ENCODE results near the gene SLC3A2. TPM values are rescaled to one million over a fixed set of nuclear protein-coding genes. Genes with fewer than 3 reads are reported as not detected.
A peak's percentile ranks its signal among the peaks of the same experiment; 100 is the strongest.
"Not testable (repeated sequence)": the region's sequence is repeated elsewhere in the genome, so short reads cannot be mapped to it uniquely, and the experiment has no call there.

Gene SLC3A2
- total RNA-seq, 2 donors from 2014 or later = 234 to 307 TPM

DNA sequence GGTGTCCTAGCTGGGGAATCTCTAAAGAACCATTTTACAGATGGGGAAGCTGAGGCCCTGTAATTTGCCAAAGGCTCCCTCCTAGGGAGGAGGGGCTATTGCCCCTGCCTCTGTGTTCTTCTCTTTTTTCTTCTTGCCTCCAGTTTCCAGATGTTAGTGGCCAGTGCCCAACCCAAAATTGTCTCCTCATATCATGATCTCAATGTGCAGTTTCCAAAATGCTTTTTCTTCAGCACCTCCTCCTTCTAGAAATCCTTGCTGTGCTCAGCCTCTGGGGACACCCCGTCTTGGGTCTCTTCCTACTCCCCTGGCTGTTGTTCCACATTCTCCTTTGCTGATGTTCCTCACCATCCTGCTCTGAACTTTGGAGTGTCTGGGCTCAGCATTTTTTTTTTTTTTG is 50.0 kb downstream of the SLC3A2 start:
- Mint-ChIP-seq H3K36me3 (no peaks in the 10 kb centered on the region), H3K27ac (no peak overlapping the region), H3K27me3 (peaks cover 39 to 45% of the 10 kb centered on the region in 2 donors), H3K4me1 (ENCODE audit: low read depth in 2 of 2) (peaks cover 0 to under 1% of the 10 kb centered on the region in 2 donors), H3K4me3 (no peak overlapping the region), H3K9me3 (no peaks in the 10 kb centered on the region)
- ATAC-seq = no peak
- DNase-seq (ENCODE audit: low spot score) = no peak

- no peaks in the 10 kb centered on the region for H3K9me3 Mint-ChIP-seq
- DNase-seq (ENCODE audit: low spot score) (no peak), ATAC-seq (no peak)
- no peaks in the 10 kb centered on the region for H3K4me1 Mint-ChIP-seq (ENCODE audit: low read depth in 2 of 2)
- H3K27me3 Mint-ChIP-seq = peaks cover 36 to 42% of the 10 kb centered on the region in 2 donors
- no peaks in the 10 kb centered on the region for H3K36me3 Mint-ChIP-seq
- no peak overlapping the region for H3K4me3 Mint-ChIP-seq
- no peak overlapping the region for H3K27ac Mint-ChIP-seq
These were observed 51.0 kb downstream of the SLC3A2 start for GRCh38 chr11:62931499-62932278.

DNA sequence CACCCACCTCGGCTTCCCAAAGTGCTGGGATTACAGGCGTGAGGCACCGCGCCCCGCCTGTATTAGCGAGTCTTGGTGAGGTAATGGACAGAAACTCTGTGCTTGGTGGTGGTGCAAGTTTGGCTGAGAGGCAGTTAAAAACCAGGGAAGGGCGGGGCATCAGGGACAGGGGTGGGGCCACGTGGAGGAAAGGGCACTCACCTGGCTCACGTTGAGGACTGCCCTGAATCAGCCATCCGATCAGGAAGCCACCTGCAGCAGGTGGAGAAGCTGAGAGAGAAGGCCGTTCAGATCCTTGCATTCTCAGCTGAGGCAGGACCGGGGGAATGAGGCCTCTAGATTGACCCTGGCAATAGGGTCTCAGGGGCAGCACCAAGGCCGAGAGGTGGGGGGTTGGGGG is 52.6 kb downstream of the SLC3A2 start:
- Mint-ChIP-seq H3K27me3 (peaks cover 25 to 31% of the 10 kb centered on the region in 2 donors), H3K9me3 (no peaks in the 10 kb centered on the region), H3K27ac (no peak overlapping the region), H3K4me3 (no peak overlapping the region), H3K4me1 (ENCODE audit: low read depth in 2 of 2) (no peaks in the 10 kb centered on the region), H3K36me3 (no peaks in the 10 kb centered on the region)
- DNase-seq (ENCODE audit: low spot score) (no peak), ATAC-seq (no peak)

DNA sequence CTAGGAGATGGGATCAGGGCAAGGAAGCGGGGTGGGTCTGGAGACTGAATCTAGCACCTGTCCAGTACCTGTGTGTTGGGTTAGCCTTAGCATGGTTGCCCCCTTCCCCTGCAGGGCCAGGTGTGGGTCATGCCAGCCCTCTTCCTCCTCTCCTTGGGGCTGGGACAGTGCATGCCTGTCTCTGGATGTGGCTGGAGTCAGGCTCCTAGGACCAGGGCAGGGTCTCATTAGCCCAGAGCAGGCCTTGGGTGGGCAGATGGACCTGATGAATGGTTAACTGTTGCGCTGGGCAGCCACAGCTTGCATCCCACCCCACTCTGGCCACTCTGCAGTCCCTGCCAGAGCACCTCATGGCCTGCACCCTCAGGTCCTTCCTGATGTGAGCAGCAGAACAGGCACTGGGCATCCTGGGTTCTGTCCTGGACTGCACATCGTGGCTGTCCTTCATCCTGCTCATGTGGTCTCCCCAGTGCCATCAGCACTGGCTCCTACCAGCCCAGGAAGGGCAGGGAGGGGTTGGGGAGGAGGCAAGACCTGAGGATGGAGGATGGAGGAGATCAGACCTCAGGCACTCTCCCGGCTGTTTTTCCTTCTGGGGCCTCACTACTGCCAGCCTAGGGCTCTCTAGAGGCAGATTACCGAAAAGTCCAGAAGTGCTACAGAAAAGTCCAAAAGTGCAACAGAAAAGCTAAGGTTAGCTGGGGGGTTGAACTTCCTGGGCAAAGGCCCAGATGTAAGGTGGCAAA is 53.2 kb downstream of the SLC3A2 start:
- peak in 1 of 2 donors; percentile 31 for ATAC-seq
- Mint-ChIP-seq H3K36me3 (no peaks in the 10 kb centered on the region), H3K4me1 (ENCODE audit: low read depth in 2 of 2) (no peaks in the 10 kb centered on the region), H3K27me3 (peaks cover 22 to 27% of the 10 kb centered on the region in 2 donors), H3K27ac (no peak overlapping the region), H3K4me3 (no peak overlapping the region), H3K9me3 (no peaks in the 10 kb centered on the region)
- no peak for DNase-seq (ENCODE audit: low spot score)

DNA sequence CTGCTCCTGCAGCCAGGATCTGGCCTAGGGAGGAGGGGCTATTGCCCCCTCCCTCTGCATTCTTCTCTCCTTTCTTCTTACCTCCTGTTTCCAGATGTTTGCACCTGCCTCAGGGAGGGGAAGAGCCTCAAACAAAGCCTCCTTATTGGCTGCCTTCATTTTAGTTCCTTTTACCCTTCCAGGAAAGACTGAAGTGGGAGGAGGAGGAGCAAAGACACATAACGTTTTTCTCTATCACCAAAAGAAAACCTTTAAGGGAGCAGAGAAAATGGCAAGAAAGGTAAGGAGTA is 53.7 kb downstream of the SLC3A2 start:
- Mint-ChIP-seq H3K4me3 (no peak overlapping the region), H3K9me3 (no peaks in the 10 kb centered on the region), H3K36me3 (no peaks in the 10 kb centered on the region), H3K27ac (no peak overlapping the region), H3K27me3 (peaks cover 18 to 27% of the 10 kb centered on the region in 2 donors), H3K4me1 (ENCODE audit: low read depth in 2 of 2) (no peaks in the 10 kb centered on the region)
- ATAC-seq (no peak), DNase-seq (ENCODE audit: low spot score) (no peak)

GRCh38 chr11:62937528-62937927 is 56.8 kb downstream of the SLC3A2 start:
- ATAC-seq; H3K9me3 Mint-ChIP-seq; H3K27ac Mint-ChIP-seq; DNase-seq (ENCODE audit: low spot score); H3K4me3 Mint-ChIP-seq; H3K4me1 Mint-ChIP-seq (ENCODE audit: low read depth in 2 of 2); H3K36me3 Mint-ChIP-seq: not testable (repeated sequence)
- H3K27me3 Mint-ChIP-seq = peaks cover 5 to 20% of the 10 kb centered on the region in 2 donors

Other genes with a start within 250 kb of the SLC3A2 start
- gene GANAB, start 234.3 kb upstream of the SLC3A2 start, total RNA-seq = 100 to 1,000 TPM; 269 to 297 TPM
- gene INTS5, start 227.6 kb upstream of the SLC3A2 start, total RNA-seq = 10 to 100 TPM; 33.2 to 42.3 TPM
- 100 to 1,000 TPM; 131 to 149 TPM for gene C11orf98, start 215.7 kb upstream of the SLC3A2 start, total RNA-seq
- 100 to 1,000 TPM in 1 of 2 donors, 10 to 100 TPM in 1; 30.0 to 121 TPM for gene CSKMT, start 215.6 kb upstream of the SLC3A2 start, total RNA-seq
- 1 to 10 TPM; 6.1 to 8.8 TPM for gene UQCC3, start 209.2 kb upstream of the SLC3A2 start, total RNA-seq
- 10 to 100 TPM; 20.9 to 33.7 TPM for gene LBHD1, start 208.6 kb upstream of the SLC3A2 start, total RNA-seq
- 100 to 1,000 TPM in 1 of 2 donors, 10 to 100 TPM in 1; 91.1 to 124 TPM for gene UBXN1, start 201.8 kb upstream of the SLC3A2 start, total RNA-seq
- gene LRRN4CL, start 191.4 kb upstream of the SLC3A2 start, total RNA-seq = under 1 TPM; 0.36 to 0.52 TPM
- 10 to 100 TPM; 18.7 to 38.3 TPM for gene BSCL2, start 173.5 kb upstream of the SLC3A2 start, total RNA-seq
- gene GNG3, start 173.2 kb upstream of the SLC3A2 start, total RNA-seq = not detected
- 10 to 100 TPM; 54.6 to 55.5 TPM for gene HNRNPUL2, start 153.4 kb upstream of the SLC3A2 start, total RNA-seq
- gene TTC9C, start 152.4 kb upstream of the SLC3A2 start, total RNA-seq = 10 to 100 TPM; 36.8 to 39.4 TPM
- 1 to 10 TPM; 6.5 to 8.1 TPM for gene ZBTB3, start 126.7 kb upstream of the SLC3A2 start, total RNA-seq
- gene POLR2G, start 119.3 kb upstream of the SLC3A2 start, total RNA-seq = 100 to 1,000 TPM in 1 of 2 donors, 10 to 100 TPM in 1; 93.3 to 127 TPM
- gene TAF6L, start 109.5 kb upstream of the SLC3A2 start, total RNA-seq = 10 to 100 TPM; 13.9 to 34.1 TPM
- gene TMEM179B, start 93.5 kb upstream of the SLC3A2 start, total RNA-seq = 10 to 100 TPM; 30.5 to 31.1 TPM
- 10 to 100 TPM; 13.0 to 20.1 TPM for gene TMEM223, start 88.9 kb upstream of the SLC3A2 start, total RNA-seq
- gene NXF1, start 75.5 kb upstream of the SLC3A2 start, total RNA-seq = 100 to 1,000 TPM; 108 to 145 TPM
- gene STX5, start 48.8 kb upstream of the SLC3A2 start, total RNA-seq = 10 to 100 TPM; 32.0 to 53.4 TPM
- 1 to 10 TPM in 1 of 2 donors, not detected in 1; 1.0 TPM for gene TEX54, start 48.1 kb upstream of the SLC3A2 start, total RNA-seq
- 100 to 1,000 TPM in 1 of 2 donors, 10 to 100 TPM in 1; 90.4 to 136 TPM for gene WDR74, start 41.3 kb upstream of the SLC3A2 start, total RNA-seq
- not detected for gene CHRM1, start 40.5 kb downstream of the SLC3A2 start, total RNA-seq
- gene SLC22A6, start 104.1 kb downstream of the SLC3A2 start, total RNA-seq = not detected
- gene SLC22A8, start 134.9 kb downstream of the SLC3A2 start, total RNA-seq = not detected

Measured in natural killer cell treated with Interleukin-12 subunit alpha and Interleukin-12 subunit beta and Interleukin-15 and Interleukin-18, amount 100 ng/mL, for 72 hours (primary cell).